HG03066 (cell line): ENCODE results near the gene TXNL4A.
"Not testable (repeated sequence)": the region's sequence is repeated elsewhere in the genome, so short reads cannot be mapped to it uniquely, and the experiment has no call there.

Experiments used
- ATAC-seq: cut with Tn5 transposase; IDR thresholded peaks from one replicate; pipeline ENCODE4 v1.9.1; 2021; ENCODE audit warnings: low read depth; ENCODE audit not compliant: unreplicated experiment

The TXNL4A gene

DNA sequence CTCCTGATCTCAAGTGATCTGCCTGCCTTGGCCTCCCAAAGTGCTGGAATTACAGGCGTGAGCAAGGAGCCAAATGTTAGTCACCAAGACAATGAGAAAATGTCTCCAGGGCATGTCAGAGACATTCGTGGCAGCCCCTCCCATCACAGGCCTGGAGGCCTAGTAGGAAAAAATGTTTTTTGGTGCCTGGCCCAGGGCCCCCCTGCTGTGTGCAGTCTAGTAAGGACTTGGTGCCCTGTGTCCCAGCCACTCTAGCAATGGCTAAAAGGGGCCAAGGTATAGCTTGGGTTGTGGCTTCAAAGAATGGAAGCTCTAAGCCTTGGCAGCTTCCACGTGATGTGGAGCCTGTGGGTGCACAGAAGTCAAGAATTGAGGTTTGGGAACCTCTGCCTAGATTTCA lies 12.5 kb upstream of the TXNL4A start:
- no peak for ATAC-seq

DNA sequence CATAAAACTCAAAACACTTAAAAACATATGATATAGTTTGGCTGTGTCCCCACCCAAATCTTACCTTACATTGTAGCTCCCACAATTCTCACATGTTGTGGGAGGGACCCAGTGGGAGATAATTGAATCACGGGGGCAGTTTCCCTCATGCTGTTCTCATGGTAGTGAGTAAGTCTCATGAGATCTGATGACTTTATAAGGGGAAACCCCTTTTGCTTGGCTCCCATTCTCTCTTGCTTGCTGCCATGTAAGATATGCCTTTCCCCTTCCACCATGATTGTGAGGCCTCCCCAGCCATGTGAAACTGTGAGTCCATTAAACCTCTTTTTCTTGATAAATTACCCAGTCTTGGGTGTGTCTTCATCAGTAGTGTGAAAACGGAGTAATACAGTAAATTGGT lies 11.3 kb upstream of the TXNL4A start:
- ATAC-seq: not testable (repeated sequence)

DNA sequence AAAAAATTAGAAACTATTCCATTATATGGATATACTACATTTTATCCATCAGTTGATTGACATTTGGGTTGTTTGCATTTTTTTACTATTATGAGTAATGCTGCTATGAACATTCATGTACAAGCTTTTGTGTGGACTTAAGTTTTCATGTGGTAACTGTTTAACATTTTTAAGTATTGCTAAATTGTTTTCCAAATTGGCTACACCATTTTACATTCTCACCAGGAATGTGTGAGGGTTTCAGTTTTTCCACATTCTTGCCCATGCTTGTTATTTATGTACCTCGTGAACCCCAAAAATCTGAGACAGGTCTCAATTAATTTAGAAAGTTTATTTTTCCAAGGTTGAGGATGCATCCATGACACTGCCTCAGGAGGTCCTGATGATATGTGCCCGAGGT lies 3.1 kb upstream of the TXNL4A start:
- ATAC-seq: no peak

DNA sequence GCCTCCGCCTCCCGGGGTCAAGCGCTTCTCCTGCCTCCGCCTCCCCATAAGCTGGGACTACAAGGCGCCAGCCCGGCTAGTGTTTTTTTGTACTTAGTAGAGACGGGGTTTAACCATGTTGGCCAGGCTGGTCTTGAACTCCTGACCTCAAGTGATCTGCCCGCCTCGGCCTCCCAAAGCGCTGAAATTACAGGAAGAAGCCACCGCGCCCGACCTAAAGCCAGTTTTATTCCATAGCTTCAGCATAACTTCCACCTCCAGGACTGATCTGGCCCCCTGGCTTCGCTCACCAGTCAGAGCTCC lies 783 bp upstream of the TXNL4A start:
- no peak for ATAC-seq

DNA sequence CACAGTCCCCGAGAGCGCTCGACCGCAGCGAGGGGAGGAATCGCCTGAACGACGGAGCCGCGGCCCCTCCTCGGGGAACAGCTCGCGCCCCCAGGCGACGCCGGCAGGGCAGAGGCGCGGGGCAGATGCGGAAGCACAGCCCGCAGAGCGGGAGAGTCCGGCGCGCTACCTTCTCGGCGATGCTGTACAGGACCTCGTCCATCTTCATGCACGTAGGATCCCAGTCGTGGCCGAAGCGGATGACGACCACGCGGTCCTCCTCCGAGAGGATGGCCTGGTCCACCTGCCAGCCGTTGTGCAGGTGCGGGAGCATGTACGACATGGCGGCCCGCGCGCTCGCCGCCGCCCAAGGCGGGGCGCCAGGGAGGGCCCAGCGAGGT lies 302 bp downstream of the TXNL4A start:
- ATAC-seq: peak; percentile 64

DNA sequence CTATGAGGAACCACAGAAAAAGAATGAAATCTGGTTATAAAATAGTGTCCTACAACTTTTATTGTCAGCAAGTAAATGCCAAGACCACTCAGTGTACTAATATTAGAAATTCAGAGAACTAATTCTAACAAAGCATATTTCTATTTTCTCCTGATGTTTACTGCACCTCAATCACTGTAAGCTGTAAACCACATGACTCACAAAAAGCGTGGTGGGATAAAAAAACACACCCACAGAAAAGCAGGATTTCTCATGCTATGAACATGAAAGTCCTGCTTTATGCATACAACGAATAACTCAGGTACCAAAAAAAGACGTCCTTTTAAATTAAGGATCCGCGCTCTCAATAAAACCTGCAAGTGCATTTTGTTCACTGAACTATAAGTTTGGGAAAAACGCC lies 797 bp downstream of the TXNL4A start:
- ATAC-seq: no peak

DNA sequence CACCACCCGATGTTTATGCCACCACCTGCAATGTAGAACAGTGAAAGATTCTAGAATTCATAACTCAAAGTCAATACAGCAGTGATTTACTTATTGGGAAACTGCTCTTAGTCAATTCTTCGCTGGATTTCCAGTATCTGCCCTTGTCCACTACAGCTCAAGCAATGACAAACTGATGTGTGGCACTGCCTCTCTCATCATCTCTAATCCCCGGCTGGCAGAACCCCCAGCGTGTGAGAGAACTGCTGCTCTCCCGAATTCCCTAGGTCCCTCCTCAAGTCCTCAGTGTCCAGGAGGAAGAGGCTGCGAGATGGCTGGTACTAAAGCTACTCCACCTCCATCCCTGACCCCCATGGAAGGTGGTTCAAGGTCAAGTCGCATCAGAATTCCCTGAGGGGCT lies 1.6 kb downstream of the TXNL4A start:
- no peak for ATAC-seq

DNA sequence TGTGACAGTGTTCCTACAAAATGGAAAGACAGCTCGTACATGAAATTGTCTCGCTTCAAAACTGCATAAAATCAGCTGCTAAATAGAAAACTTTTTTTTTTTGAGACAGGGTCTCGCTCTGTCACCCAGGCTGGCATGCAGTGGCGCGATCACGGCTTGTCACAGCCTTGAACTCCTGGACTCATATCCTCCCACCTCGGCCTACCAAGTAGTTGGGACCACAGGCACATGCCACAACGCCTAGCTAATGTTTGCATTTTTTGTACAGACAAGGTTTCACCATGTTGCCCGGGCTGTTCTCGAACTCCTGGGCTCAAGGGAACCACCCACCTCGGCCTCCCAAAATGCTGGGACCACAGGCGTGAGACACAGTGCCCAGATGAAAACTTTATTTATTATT lies 3.2 kb downstream of the TXNL4A start:
- no peak for ATAC-seq

DNA sequence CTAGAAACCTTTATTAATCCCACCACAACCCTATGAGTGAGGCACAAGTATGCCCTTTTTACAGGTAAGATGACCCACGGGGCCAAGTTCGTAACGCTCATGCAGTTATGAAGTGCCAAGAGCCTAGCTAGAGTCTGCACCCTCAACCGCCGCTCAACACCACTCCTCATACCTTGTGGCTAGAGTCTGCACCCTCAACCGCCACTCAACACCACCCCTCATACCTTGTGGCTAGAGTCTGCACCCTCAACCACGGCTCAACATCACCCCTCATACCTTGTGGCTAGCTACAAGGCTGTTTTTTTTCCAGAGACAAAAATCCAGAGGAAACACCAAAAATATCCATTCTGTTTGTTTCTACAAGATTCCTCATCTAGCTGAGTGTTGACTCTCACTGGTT lies 4.6 kb downstream of the TXNL4A start:
- ATAC-seq: no peak

DNA sequence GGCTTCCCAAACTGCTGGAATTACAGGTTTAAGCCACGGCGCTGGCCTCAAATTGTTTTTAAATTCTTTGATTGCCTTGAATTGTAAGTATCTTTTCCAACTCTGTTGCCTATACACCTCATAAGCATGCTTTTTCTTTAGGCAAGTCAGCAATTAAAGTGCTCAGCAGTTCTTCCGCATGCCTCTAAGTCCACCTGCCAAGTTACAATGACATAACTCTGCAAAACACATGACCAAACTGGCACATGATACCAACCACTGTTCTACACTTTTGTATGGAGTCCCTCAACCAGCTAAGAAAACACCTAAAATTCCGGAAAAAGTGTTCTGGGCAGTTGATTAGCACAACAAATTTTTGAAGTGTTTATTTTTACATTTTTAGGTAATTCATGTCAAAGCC lies 5.1 kb downstream of the TXNL4A start:
- ATAC-seq: no peak

DNA sequence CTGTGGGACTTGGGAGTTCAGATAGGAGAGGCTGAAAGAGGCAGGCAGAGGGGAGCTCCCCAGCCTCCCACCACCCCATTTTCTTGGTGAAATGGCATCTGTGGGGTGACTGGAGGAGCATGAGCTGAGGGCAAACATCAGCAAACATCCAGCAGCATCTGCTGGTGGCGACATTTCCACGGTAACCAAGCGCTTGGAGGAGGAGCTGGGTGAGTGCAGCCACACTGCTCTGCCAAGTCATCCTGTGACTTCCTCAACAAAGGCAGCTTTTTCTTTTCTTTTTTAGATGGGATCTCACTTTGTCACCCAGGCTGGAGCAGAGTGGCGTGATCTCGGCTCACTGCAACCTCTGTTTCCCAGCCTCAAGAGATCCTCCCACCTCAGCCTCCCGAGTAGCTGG lies 5.6 kb downstream of the TXNL4A start:
- no peak for ATAC-seq

DNA sequence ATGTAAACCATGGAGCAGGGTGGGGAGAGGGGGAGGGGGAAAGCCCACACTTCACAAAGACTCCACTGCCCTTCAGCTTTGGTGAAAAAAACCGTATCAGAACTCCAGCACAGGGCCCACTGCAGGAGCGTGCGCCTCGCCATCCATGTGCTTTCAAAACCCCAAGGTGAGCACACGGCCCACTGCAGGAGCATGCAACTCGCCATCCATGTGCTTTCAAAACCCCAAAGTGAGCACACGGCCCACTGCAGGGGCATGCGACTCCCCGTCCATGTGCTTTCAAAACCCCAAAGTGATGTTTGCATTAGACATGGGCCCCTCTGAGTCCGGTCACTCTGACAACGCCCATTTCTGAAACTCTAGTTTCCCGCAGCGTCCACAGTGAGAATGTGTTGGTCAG lies 7.8 kb downstream of the TXNL4A start:
- no peak for ATAC-seq

DNA sequence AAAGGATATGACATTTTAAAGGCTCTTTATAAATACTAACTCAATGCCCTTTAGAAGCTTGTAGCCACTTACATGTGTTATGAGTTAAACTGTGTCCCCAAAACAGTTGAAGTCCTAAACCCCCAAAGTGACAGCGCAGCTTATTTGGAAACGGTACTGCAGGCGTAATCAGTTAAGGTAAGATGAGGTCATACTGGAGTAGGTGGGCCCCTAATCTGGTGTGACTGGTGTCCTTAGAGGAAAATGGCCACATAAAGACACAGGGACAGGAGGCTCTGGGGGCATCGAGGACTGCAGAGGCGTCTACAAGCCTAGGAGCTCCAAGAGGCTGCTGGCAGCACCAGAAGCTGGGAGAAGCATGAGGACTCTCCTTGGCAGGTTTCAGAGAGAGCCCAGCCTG lies 8.5 kb downstream of the TXNL4A start:
- ATAC-seq: no peak

DNA sequence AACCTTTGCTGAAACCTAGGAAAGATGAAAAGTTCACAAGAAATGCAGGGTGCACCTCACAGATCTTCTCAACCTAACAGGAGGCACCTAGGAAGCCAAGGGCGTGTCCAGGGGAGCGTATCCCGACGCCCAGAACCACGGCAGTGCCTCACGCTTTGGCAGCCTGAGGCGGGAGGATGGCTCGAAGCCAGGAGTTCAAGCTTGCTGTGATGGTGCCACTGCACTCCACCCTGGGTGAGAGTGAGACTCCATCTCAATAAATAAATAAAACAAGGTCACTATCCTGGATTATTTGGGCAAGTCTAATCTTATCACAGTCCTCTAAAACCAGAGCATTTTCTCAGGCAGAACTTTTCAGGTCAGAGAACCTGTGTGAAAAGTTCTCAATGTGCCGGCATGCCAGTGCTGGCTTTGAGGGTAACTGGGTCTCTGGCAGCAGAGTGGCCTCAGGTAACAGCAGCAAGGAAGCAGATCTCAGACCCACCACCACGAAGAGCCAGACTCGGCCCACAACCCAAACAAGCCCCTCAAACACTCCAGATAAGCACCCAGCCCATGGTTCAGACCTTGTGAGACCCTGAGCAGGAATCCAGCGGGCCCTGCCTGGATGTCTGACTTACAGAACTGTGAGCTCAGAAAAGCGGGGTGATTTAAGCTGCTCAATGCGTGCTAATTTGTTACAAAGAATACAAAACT lies 12.2 kb downstream of the TXNL4A start:
- no peak for ATAC-seq

DNA sequence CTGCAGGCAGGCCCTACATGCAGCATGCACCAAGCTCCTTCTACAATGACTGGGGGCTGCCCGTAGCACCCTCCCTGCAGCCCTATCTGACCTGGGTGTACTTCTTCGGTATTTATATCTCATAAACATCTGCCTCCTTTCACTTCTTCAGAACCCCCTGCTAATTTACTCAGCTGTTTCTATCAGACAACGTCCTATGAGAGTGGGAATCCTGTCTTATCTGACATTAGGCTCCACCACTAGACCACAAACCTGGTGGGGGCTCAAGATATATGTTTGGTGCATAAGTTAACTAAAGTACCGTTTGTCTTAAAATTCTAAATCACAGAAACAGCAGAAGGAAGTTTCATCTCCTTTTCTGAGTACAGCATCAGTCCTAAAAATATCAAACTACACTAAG lies 13.3 kb downstream of the TXNL4A start:
- no peak for ATAC-seq

DNA sequence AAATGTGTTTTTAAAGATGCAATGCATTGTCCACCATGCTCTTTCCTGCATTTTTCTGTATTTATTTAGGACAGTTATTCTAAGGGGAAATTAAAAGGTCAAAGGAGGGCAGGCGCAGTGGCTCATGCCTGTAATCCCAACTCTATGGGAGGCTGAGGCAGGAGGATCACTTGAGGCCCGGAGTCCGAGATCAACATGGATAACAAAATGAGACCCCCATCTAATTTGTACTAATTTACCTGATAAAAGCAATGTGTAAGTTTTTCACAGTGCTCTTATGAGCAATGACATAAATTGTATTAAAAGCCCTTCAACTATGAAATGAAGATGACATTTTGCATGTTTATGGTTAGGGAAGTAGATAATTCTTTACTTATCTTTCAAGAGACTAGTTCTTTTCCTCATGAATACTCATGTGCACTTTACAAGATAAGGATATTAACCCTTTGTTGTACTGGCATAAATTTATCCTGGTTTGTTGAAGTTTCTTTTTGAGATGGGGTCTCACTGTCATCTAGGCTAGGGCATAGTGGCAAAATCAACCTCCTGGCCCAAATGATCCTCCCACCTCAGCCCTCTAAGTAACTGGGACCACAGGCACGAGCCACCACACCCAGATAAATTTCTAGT lies 14.2 kb downstream of the TXNL4A start:
- ATAC-seq: no peak

DNA sequence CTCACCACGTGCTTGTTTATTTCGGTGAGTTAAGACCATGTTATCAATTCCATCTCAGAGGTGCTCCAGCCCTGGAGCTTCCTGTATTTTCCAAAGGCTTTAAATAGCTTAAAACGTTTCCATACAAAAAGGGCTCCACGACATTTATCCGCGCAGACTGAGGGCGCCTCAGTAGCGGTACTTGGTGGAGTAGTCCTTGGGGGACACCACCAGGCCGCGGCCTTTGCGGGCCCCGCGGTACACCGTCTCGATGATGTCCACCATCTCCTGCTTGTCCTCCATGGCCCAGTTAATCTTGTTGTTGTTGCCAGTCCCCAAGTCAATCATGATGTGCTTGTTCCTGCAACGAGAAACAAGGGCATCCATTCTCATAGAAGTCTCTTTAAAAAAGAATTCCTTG lies 14.8 kb downstream of the TXNL4A start:
- ATAC-seq: no peak

DNA sequence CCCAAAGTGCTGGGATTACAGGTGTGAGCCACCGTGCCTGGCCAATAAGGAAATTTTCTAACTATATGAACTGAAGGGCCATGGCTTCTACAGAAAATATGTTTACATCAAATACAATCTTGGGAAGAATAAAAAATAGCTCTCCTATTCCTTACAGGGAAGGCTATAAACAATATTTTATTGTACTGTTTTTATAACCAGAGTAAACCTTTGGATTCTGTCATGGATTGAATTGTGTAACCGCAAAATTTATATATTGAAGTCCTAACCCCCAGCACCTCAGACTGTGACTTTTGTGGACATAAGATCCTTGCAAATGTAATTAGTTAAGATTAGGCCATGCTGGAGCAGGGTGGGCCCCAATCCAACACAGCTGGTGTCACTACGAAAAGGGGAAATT lies 15.6 kb downstream of the TXNL4A start:
- no peak for ATAC-seq

DNA sequence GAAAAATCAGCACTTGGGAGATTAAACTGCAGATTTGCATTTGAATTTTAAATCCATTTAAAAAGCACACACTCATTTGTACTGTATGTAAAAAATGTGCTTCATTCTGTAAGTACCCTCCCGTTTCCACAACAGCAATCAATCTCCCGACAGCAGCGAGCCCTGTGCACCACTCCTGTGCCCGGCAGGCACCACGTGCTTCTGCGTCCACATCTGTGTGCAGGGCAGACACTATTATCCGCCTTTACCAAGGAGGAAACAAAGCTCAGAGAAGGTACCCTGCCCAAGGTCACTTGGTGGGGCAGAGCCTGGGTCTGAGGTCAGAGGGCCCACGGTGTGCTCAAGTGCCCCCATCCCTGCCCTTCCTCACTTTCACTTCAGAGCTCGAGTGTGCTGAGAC lies 16.4 kb downstream of the TXNL4A start:
- ATAC-seq: no peak

DNA sequence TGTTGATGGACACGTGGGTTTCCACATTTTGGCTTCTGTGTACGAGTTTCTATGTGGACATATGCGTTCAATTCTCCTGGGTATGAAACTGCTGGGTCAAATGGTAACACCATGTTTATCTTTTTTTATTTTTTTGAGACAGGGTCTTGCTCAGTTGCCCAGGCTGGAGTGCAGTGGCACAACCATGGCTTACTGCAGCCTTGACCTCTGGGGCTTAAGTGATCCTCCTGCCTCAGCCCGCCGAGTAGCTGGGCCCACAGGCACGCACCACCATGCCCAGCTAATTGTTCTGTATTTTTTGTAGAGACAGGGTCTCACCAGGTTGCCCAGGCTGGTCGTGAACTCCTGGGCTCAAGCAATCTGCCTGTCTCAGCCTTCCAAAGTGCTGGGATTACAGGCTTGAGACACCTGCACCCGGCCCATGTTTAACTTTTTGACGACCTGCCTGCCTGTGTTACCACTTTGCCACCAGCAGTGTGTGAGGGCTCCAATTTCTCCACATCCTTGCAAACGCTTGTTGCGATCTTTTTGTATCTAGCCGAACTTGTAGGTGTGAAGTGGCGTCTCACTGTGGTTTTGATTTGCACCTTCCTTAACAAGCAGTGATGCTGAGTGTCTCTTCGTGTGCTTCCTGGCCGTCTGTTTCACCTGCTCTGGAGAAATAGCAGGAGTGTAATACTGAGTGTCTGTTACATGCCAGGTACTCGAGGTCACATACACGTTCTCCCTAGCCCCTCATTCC lies 17.0 kb downstream of the TXNL4A start:
- no peak for ATAC-seq

DNA sequence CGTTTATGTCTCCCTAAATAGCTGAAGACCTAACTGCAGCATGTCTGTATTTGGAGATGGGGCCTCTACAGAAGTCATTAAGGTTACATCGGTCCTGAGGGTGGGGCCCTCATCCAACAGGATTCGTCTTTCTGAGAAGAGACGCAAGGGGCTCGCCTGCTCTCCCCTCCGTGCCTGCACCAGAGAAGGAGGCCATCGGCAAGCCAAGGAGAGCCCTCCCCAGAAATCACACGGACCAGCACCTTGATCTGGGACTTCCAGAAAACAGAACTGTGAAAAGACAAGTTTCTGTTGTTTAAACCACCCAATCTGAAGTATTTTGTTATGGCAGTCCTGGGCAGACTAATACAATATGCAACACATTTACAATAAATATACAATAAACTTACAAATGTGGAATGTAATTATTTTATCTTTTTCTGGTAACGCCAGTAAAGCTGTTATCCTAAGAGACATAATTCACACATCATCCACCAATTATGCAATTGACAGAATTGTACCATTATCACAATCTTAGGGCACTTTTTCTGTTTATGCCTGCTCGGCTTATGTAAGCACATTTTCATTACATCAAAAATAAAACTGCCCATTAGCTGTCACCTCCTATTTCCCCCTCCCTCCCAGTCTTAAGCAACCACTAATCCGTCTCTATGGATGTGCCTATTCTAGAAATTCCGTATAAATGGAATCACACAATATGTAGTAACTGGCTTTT lies 17.8 kb downstream of the TXNL4A start:
- no peak for ATAC-seq
